Memory B cell (primary cell): ENCODE data around the gene FOXO3.
"Not testable (repeated sequence)": the region's sequence is repeated elsewhere in the genome, so short reads cannot be mapped to it uniquely, and the experiment has no call there.

Source experiments
- ATAC-seq: fragments of 150-1000 bp; cut with Tn5 transposase; 2 replicates; pipeline ENCODE4 v1.10.0; 2021; ENCODE audit warnings: low read depth, mild to moderate bottlenecking, moderate library complexity
- DNase-seq, 2 donors: peaks; one replicate each; pipeline ENCODE4 v3.0.0; 2022; ENCODE audit warnings: low spot score in 2 of 2
- H3K27ac Mint-ChIP-seq: one replicate; pipeline ENCODE4 v1.8.0; 2022; ENCODE audit warnings: mild to moderate bottlenecking, moderate library complexity, mixed read lengths
- H3K27me3 Mint-ChIP-seq: one replicate; pipeline ENCODE4 v1.8.0; 2022; ENCODE audit warnings: mixed read lengths
- H3K36me3 Mint-ChIP-seq: one replicate; pipeline ENCODE4 v1.8.0; 2022; ENCODE audit warnings: mild to moderate bottlenecking, mixed read lengths
- H3K4me1 Mint-ChIP-seq: one replicate; pipeline ENCODE4 v1.8.0; 2022; ENCODE audit warnings: mixed read lengths
- H3K4me3 Mint-ChIP-seq: one replicate; pipeline ENCODE4 v1.8.0; 2022; ENCODE audit warnings: mild to moderate bottlenecking, moderate library complexity, mixed read lengths
- H3K9me3 Mint-ChIP-seq: one replicate; pipeline ENCODE4 v1.8.0; 2022; ENCODE audit warnings: mixed read lengths

FOXO3 gene

DNA sequence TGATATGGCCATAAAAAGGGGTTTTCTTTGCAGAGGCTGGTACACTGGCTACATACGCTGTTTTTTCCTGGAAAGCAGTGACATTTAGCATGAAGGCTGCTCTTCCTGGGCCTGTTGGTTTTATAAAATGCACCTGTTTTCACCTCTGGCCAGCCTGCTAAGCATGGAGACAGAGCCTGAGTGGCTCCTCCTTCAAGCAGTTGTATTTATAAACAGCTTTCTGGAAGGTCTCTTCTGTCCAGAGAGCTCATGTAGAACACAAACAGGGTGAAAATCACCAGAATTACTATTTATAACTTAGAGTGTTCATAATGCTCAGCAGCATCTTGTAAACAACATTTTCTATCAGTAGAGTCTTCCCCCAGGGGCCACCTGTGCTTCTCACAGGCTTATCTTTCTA lies 109.0 kb downstream of the FOXO3 start:
- Mint-ChIP-seq H3K9me3 (no peaks in the 10 kb centered on the region), H3K4me1 (peaks cover 35% of the 10 kb centered on the region), H3K36me3 (peaks cover 15% of the 10 kb centered on the region), H3K4me3 (no peak overlapping the region), H3K27ac (no peak overlapping the region), H3K27me3 (no peaks in the 10 kb centered on the region)
- ATAC-seq (no peak), DNase-seq (no peak)

GRCh38 chr6:108671175-108671574 lies 110.5 kb downstream of the FOXO3 start:
- peaks cover 37% of the 10 kb centered on the region for H3K4me1 Mint-ChIP-seq
- no peak for ATAC-seq
- peaks cover 7% of the 10 kb centered on the region for H3K36me3 Mint-ChIP-seq
- no peak overlapping the region for H3K4me3 Mint-ChIP-seq
- H3K27ac Mint-ChIP-seq: peak overlapping the region; percentile 14
- H3K9me3 Mint-ChIP-seq: no peaks in the 10 kb centered on the region
- DNase-seq: no peak
- no peaks in the 10 kb centered on the region for H3K27me3 Mint-ChIP-seq

- Mint-ChIP-seq H3K27ac (no peak overlapping the region), H3K36me3 (peaks cover 4% of the 10 kb centered on the region), H3K27me3 (no peaks in the 10 kb centered on the region), H3K9me3 (no peaks in the 10 kb centered on the region), H3K4me3 (no peak overlapping the region), H3K4me1 (peaks cover 37% of the 10 kb centered on the region)
- DNase-seq (no peak), ATAC-seq (no peak)
These were observed 111.1 kb downstream of the FOXO3 start for GRCh38 chr6:108671790-108672189.

DNA sequence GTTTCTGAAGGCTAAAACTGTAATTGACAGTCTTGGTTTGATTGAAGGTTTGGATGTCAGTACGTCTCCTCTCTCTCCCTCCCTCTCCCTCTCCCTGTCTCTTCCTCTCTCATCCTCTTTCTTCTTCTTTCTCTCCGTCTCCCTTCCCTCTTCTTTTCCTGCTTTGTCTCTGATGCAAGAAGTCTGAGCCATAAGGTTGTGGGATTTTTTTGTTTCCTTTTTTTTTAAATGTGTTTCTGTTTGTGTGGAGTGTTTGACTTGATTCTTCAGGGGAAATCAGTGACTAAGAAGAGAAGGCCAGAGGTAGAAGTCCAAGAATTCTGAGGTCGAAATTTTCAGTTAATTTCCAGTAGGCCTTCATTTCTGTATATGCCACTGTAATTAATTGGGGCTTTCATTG lies 111.9 kb downstream of the FOXO3 start:
- ATAC-seq (no peak), DNase-seq (no peak)
- H3K27me3 Mint-ChIP-seq: no peaks in the 10 kb centered on the region
- H3K4me3 Mint-ChIP-seq: no peak overlapping the region
- H3K9me3 Mint-ChIP-seq: no peaks in the 10 kb centered on the region
- peak overlapping the region; percentile 22 for H3K27ac Mint-ChIP-seq
- H3K4me1 Mint-ChIP-seq: peaks cover 37% of the 10 kb centered on the region
- H3K36me3 Mint-ChIP-seq: peaks cover 4% of the 10 kb centered on the region

GRCh38 chr6:108673153-108673552 lies 112.4 kb downstream of the FOXO3 start:
- Mint-ChIP-seq H3K27me3 (no peaks in the 10 kb centered on the region), H3K4me3 (no peak overlapping the region), H3K4me1 (peaks cover 40% of the 10 kb centered on the region), H3K27ac (no peak overlapping the region), H3K9me3 (no peaks in the 10 kb centered on the region), H3K36me3 (peaks cover 4% of the 10 kb centered on the region)
- DNase-seq (no peak), ATAC-seq (peak; percentile 50)

- Mint-ChIP-seq H3K27me3 (no peaks in the 10 kb centered on the region), H3K4me3 (no peak overlapping the region), H3K27ac (no peak overlapping the region), H3K9me3 (no peaks in the 10 kb centered on the region), H3K4me1 (peaks cover 40% of the 10 kb centered on the region), H3K36me3 (peaks cover 1% of the 10 kb centered on the region)
- DNase-seq (no peak), ATAC-seq (no peak)
These were observed 112.9 kb downstream of the FOXO3 start for GRCh38 chr6:108673602-108674001.

DNA sequence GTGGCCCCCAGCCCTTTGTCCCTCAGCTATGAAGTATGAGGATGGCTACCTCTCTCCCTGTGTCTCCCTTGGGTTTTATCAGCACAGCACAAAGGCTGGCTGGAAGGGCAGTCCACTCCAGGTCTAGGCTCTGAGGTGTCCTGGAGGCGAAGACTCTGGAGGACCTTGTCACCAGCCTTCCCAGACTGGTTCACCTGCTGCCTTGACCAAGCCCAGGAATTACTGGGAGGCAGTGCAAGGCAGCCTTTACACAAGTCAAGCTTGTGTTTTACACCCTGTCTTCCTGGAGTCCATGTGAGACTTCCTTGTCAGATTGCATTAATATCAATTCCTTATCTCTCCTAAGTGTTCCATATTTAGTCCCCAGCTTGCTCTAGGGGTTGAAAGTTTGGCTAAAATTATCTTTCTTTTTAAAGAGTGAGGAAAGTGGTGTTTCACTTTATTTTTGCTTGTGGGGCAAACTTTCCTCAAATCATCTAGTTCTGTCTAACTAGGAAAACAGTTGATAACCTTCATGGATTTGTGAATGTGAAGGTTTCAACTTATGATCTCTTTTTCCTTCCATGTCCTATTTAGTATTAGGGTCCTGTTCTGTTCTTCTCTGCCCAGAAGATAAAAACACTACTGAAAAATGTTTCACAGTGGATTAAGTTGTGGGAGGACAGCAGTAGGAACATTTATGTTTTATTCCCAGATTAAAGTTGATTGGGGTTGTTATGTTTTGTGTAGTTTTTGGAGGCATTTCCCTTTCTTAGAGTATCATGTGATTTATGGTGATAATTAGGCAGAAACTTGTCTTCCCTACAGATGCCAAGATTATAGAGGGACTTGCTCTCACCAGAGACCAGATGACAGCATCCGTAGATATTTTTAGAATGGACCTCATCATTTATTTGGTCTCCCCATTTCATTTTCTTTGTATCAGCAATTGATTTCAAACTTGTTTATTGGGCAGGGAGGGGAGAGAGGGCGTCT lies 114.8 kb downstream of the FOXO3 start:
- ATAC-seq (no peak), DNase-seq (no peak)
- Mint-ChIP-seq H3K4me3 (no peak overlapping the region), H3K27me3 (no peaks in the 10 kb centered on the region), H3K27ac (peak overlapping the region; percentile 45), H3K9me3 (no peaks in the 10 kb centered on the region), H3K36me3 (peaks cover 12% of the 10 kb centered on the region), H3K4me1 (peaks cover 33% of the 10 kb centered on the region)

DNA sequence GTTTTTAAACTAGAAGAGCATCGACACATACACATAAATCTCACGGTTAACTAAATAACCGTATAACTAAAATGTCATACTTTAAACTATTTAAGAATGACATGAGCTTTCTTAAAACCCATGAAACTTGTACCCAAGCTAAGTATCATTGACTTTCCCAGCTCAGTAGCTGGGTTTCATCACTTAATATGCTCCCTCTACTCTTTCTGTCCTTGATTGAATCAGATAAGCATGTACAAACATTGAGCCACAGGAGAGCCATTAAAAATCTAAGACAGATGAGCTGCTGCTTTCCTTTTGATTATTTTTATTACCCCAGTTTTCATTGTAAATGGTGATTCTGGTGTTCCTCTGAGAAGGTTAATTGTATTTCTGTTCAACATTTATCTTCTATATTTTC lies 115.8 kb downstream of the FOXO3 start:
- ATAC-seq (no peak), DNase-seq (no peak)
- H3K27me3 Mint-ChIP-seq: no peaks in the 10 kb centered on the region
- H3K4me3 Mint-ChIP-seq: no peak overlapping the region
- H3K9me3 Mint-ChIP-seq: no peaks in the 10 kb centered on the region
- peaks cover 12% of the 10 kb centered on the region for H3K36me3 Mint-ChIP-seq
- peaks cover 28% of the 10 kb centered on the region for H3K4me1 Mint-ChIP-seq
- peak overlapping the region; percentile 2 for H3K27ac Mint-ChIP-seq

DNA sequence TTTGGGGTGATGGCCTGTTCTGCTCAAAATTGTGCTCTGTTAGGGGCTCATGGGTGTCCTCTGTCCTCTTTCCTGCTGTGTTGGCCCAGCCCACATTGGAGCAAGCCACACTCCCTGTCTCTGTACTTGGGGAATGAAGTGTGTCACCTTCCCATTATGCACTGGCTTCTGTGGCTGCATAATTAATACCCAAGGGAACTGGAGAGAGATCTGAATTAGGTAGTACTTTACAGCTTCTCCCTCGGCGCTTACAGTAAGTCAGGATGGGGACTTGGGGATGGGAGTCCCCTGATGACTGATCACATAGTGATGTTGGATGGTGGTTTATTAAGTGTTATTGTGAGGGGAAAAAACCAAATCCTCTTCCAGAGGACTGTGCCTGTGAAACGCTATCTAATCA lies 116.6 kb downstream of the FOXO3 start:
- no peaks in the 10 kb centered on the region for H3K9me3 Mint-ChIP-seq
- peaks cover 12% of the 10 kb centered on the region for H3K36me3 Mint-ChIP-seq
- H3K27ac Mint-ChIP-seq: peak overlapping the region; percentile 2
- no peak overlapping the region for H3K4me3 Mint-ChIP-seq
- no peak for DNase-seq
- H3K27me3 Mint-ChIP-seq: no peaks in the 10 kb centered on the region
- no peak for ATAC-seq
- H3K4me1 Mint-ChIP-seq: peaks cover 28% of the 10 kb centered on the region

- ATAC-seq: no peak
- no peak for DNase-seq
- Mint-ChIP-seq H3K9me3 (no peaks in the 10 kb centered on the region), H3K27ac (peak overlapping the region; percentile 2), H3K27me3 (no peaks in the 10 kb centered on the region), H3K36me3 (peaks cover 12% of the 10 kb centered on the region), H3K4me3 (no peak overlapping the region), H3K4me1 (peaks cover 23% of the 10 kb centered on the region)
These were observed 117.2 kb downstream of the FOXO3 start for GRCh38 chr6:108677894-108678293.

GRCh38 chr6:108680314-108680713 lies 119.6 kb downstream of the FOXO3 start:
- not testable (repeated sequence) for H3K27me3 Mint-ChIP-seq, DNase-seq, ATAC-seq, H3K27ac Mint-ChIP-seq, H3K4me1 Mint-ChIP-seq, H3K4me3 Mint-ChIP-seq, H3K9me3 Mint-ChIP-seq
- peaks cover 14% of the 10 kb centered on the region for H3K36me3 Mint-ChIP-seq

DNA sequence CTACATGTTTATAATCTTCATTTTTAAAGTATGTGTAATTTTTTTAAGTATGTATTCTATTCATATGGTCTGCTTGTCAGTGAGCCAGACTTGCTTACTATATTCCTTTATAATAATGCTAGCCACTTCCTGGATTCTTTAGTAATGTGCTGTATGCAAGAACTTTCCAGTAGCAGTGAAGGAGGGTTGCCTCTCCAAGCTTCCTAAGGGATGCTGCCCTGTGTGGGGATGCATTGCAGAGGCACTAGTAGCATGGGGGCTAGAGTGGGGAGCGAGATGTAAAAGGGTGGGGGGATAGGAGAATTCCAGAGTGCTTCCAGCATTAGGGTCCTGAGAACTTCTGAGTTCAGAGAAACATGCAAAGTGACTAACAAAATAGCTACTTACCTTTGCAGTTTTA lies 121.0 kb downstream of the FOXO3 start:
- not testable (repeated sequence) for H3K4me1 Mint-ChIP-seq

DNA sequence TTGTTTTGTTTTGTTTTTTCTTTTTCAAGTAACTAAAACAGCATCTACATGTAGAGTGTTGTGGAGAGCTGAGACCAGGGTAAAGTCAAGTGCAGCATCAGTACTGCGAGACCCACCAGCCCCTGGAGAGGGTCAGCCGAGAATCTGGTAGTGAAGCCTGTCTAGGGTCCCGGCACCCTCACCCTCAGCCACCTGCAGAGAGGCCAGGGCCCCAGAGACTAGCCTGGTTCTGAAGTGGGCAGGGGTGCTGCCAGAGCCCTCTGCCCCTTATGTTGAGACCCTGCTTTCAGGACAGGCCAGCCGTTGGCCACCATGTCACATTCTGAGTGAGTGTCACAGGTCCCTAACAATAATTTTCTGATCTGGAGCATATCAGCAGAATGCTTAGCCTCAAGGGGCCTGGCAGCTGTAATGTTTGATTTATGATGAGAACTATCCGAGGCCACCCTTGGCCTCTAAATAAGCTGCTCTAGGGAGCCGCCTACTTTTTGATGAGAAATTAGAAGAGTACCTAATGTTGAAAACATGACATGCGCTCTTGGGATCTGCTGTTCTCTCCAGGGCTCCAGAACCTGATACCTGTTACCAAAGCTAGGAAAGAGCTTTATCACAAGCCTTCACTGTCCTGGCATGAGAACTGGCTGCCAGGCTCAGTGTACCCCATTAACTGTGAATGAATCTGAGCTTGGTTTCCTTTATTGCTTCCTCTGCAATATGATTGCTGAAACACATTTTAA lies 121.8 kb downstream of the FOXO3 start:
- not testable (repeated sequence) for DNase-seq, H3K27ac Mint-ChIP-seq, H3K27me3 Mint-ChIP-seq, ATAC-seq, H3K9me3 Mint-ChIP-seq, H3K4me3 Mint-ChIP-seq, H3K4me1 Mint-ChIP-seq
- H3K36me3 Mint-ChIP-seq: peaks cover 29% of the 10 kb centered on the region

More for the DNA sequence above, 121.0 kb downstream of the FOXO3 start:
- not testable (repeated sequence) for ATAC-seq, H3K4me3 Mint-ChIP-seq, DNase-seq, H3K27ac Mint-ChIP-seq, H3K27me3 Mint-ChIP-seq, H3K9me3 Mint-ChIP-seq
- peaks cover 25% of the 10 kb centered on the region for H3K36me3 Mint-ChIP-seq

GRCh38 chr6:108683976-108684375 lies 123.3 kb downstream of the FOXO3 start:
- H3K27me3 Mint-ChIP-seq, ATAC-seq, H3K4me3 Mint-ChIP-seq, H3K9me3 Mint-ChIP-seq, H3K4me1 Mint-ChIP-seq, DNase-seq, H3K27ac Mint-ChIP-seq: not testable (repeated sequence)
- H3K36me3 Mint-ChIP-seq: peaks cover 29% of the 10 kb centered on the region
